SK-N-SH treated with all-trans-retinoic acid at 6 μM for 48 hours (cell line): ENCODE results near the gene RERE.

Experiments used
- ARNTL ChIP-seq: fragments of 450-650 bp; formaldehyde crosslinking; IDR thresholded peaks from 2 replicates; pipeline ENCODE4 v1.5.0; 2020; ENCODE audit warnings: low read depth, mild to moderate bottlenecking, moderate library complexity, borderline replicate concordance
- CREB5 ChIP-seq: fragments of 250-450 bp; sonication (Bioruptor Pico); IDR thresholded peaks from 2 replicates; pipeline ENCODE4 v1.5.1; 2020; ENCODE audit warnings: low read depth, mild to moderate bottlenecking, moderate library complexity

- TF ChIP-seq ARNTL (CRISPR knock-in tag) (no peak), CREB5 (no peak)
Observed at GRCh38 chr1:8816831-8817411, 519 bp downstream of the RERE start.
